Ascending aorta (tissue), 2 donors: ENCODE measurements around the gene ZBTB8OS. TPM values are rescaled to one million over a fixed set of nuclear protein-coding genes. Genes with fewer than 3 reads are reported as not detected.

Experiments used
- DNase-seq, 2 donors: peaks; one replicate each; pipeline ENCODE4 v3.0.0-alpha.2; 2019; ENCODE audit warnings: low spot score in 2 of 2
- H3K27ac ChIP-seq, 2 donors: fragments of 200-600 bp; sonication (generic); one replicate each; pipeline ENCODE4 v1.5.1; 2016 to 2017; ENCODE audit warnings: mild to moderate bottlenecking in 1 of 2
- H3K27me3 ChIP-seq: fragments of 200-600 bp; sonication (generic); one replicate; pipeline ENCODE4 v1.5.1; 2017
- H3K36me3 ChIP-seq, 2 donors: fragments of 200-600 bp; sonication (generic); one replicate each; pipeline ENCODE4 v1.5.1; 2016
- H3K4me1 ChIP-seq, 2 donors: fragments of 200-600 bp; sonication (generic); one replicate each; pipeline ENCODE4 v1.5.1; 2016 to 2017; ENCODE audit warnings: mild to moderate bottlenecking in 1 of 2
- H3K4me3 ChIP-seq, 2 donors: fragments of 200-600 bp; sonication (generic); one replicate each; pipeline ENCODE4 v1.5.1; 2016 to 2017; ENCODE audit warnings: mild to moderate bottlenecking in 1 of 2
- H3K9me3 ChIP-seq, 2 donors: fragments of 200-600 bp; sonication (generic); one replicate each; pipeline ENCODE4 v1.5.1; 2016
- CTCF ChIP-seq, 3 experiments: fragments of 200-600 bp in 2 of 3; fragments of 450-650 bp in 1 of 3; sonication (generic) in 2 of 3; IDR thresholded peaks; one replicate each; pipeline ENCODE4 v1.5.1; 2016 to 2019; ENCODE audit warnings: antibody characterized with exemption in 3 of 3, mild to moderate bottlenecking in 1 of 3, moderate library complexity in 1 of 3
- intact Hi-C: fragments of 100-400 bp; cut with DNase I; formaldehyde crosslinking; loops from one replicate; pipeline ENCODE4 v1.15.1; 2023
- total RNA-seq: library from RNA; depleted of rRNA; stranded (reverse); fragments of >200 nt; gene quantifications from one replicate; pipeline ENCODE4 v1.1.0, GENCODE V29; 2016

Gene ZBTB8OS
- total RNA-seq, 1 donor from 2014 or later, result 3.0 TPM

- Histone ChIP-seq H3K4me1 (no peaks in the 10 kb centered on the region), H3K36me3 (peaks cover 0 to 4% of the 10 kb centered on the region in 2 donors), H3K9me3 (no peaks in the 10 kb centered on the region), H3K4me3 (no peak overlapping the region), H3K27me3 (no peaks in the 10 kb centered on the region), H3K27ac (no peak overlapping the region)
- intact Hi-C loops, result no loop called here
- TF ChIP-seq CTCF (IDR thresholded peaks at IDR 0.05), result no peak
- DNase-seq, result no peak
These were observed 44.5 kb downstream of the ZBTB8OS start for GRCh38 chr1:32605711-32606424.

- H3K9me3 ChIP-seq, result no peaks in the 10 kb centered on the region
- no peak for DNase-seq
- no peak overlapping the region for H3K27ac ChIP-seq
- intact Hi-C loops, result no loop called here
- TF ChIP-seq CTCF (IDR thresholded peaks at IDR 0.05), result no peak
- no peak overlapping the region for H3K4me3 ChIP-seq
- no peaks in the 10 kb centered on the region for H3K27me3 ChIP-seq
- no peaks in the 10 kb centered on the region for H3K4me1 ChIP-seq
- peaks cover 8 to 28% of the 10 kb centered on the region in 2 donors for H3K36me3 ChIP-seq
These were observed 50.3 kb downstream of the ZBTB8OS start for GRCh38 chr1:32600034-32600433.

- Histone ChIP-seq H3K27ac (no peak overlapping the region), H3K9me3 (no peaks in the 10 kb centered on the region), H3K4me3 (no peak overlapping the region), H3K27me3 (no peaks in the 10 kb centered on the region), H3K4me1 (no peaks in the 10 kb centered on the region), H3K36me3 (peaks cover 8 to 36% of the 10 kb centered on the region in 2 donors)
- TF ChIP-seq CTCF (IDR thresholded peaks at IDR 0.05), result no peak
- no peak for DNase-seq
- intact Hi-C loops, result no loop called here
These were observed 57.4 kb downstream of the ZBTB8OS start for GRCh38 chr1:32592943-32593342.

- H3K27ac ChIP-seq, result no peak overlapping the region
- H3K36me3 ChIP-seq, result no peaks in the 10 kb centered on the region
- no peak overlapping the region for H3K4me3 ChIP-seq
- no peaks in the 10 kb centered on the region for H3K9me3 ChIP-seq
- no peak for DNase-seq
- H3K27me3 ChIP-seq, result no peaks in the 10 kb centered on the region
- H3K4me1 ChIP-seq, result no peaks in the 10 kb centered on the region
- no peak for TF ChIP-seq CTCF (IDR thresholded peaks at IDR 0.05)
- intact Hi-C loops, result no loop called here
These were observed 69.9 kb downstream of the ZBTB8OS start for GRCh38 chr1:32580348-32581017.

Other genes starting within 250 kb of the ZBTB8OS start
- gene ZBTB8B, start 185.5 kb downstream of the ZBTB8OS start, total RNA-seq, result under 0.01 TPM
- gene ZBTB8A, start 111.1 kb downstream of the ZBTB8OS start, total RNA-seq, result 2.2 TPM
- gene RBBP4, start 658 bp upstream of the ZBTB8OS start, total RNA-seq, result 45.4 TPM
- gene SYNC, start 52.2 kb upstream of the ZBTB8OS start, total RNA-seq, result 87.3 TPM
- gene YARS1, start 166.8 kb upstream of the ZBTB8OS start, total RNA-seq, result 48.9 TPM
- gene S100PBP, start 167.1 kb upstream of the ZBTB8OS start, total RNA-seq, result 1.6 TPM
- gene FNDC5, start 220.4 kb upstream of the ZBTB8OS start, total RNA-seq, result 8.9 TPM
- gene HPCA, start 235.9 kb upstream of the ZBTB8OS start, total RNA-seq, result not detected